Mucosa of stomach (tissue), 1 donor: ENCODE data around the gene RBM20.

ENCODE experiments used
- H3K27me3 ChIP-seq: one replicate; pipeline ENCODE4 v1.7.0; 2013; ENCODE audit warnings: mild to moderate bottlenecking, low read length; ENCODE audit not compliant: control insufficient read depth, insufficient read depth
- H3K36me3 ChIP-seq: one replicate; pipeline ENCODE4 v1.7.0; 2013; ENCODE audit warnings: low read length; ENCODE audit not compliant: control insufficient read depth, insufficient read depth
- H3K4me1 ChIP-seq: one replicate; pipeline ENCODE4 v1.7.0; 2013; ENCODE audit warnings: mild to moderate bottlenecking, low read length; ENCODE audit not compliant: control insufficient read depth, insufficient read depth
- H3K4me3 ChIP-seq: one replicate; pipeline ENCODE4 v1.7.0; 2013; ENCODE audit warnings: low read length
- H3K9ac ChIP-seq: one replicate; pipeline ENCODE4 v1.7.0; 2013; ENCODE audit warnings: mild to moderate bottlenecking, low read length, moderate library complexity
- H3K9me3 ChIP-seq: one replicate; pipeline ENCODE4 v1.7.0; 2013; ENCODE audit warnings: mild to moderate bottlenecking, low read length, moderate library complexity; ENCODE audit not compliant: control insufficient read depth
- donor health status: Pancreatic carcinoma.

The RBM20 gene

DNA sequence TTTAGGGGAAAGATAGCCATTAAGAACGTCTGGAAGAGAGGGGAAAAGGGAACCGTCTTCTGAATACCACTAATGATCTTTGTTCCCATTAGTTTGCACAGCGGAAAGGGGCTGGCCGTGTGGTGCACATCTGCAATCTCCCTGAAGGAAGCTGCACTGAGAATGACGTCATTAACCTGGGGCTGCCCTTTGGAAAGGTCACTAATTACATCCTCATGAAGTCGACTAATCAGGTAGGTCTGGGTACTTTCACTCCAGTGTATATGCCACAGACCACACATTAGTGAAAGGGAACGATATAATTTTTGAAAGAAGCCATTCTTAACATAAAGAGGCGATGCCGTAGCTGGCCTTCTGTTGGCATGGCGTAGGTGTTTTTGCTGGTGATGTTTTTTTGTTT is 153.3 kb downstream of the RBM20 start:
- no peaks in the 10 kb centered on the region for H3K36me3 ChIP-seq
- no peak overlapping the region for H3K9ac ChIP-seq
- H3K27me3 ChIP-seq = no peaks in the 10 kb centered on the region
- H3K4me1 ChIP-seq = peaks cover 4% of the 10 kb centered on the region
- no peak overlapping the region for H3K4me3 ChIP-seq
- H3K9me3 ChIP-seq = no peaks in the 10 kb centered on the region

DNA sequence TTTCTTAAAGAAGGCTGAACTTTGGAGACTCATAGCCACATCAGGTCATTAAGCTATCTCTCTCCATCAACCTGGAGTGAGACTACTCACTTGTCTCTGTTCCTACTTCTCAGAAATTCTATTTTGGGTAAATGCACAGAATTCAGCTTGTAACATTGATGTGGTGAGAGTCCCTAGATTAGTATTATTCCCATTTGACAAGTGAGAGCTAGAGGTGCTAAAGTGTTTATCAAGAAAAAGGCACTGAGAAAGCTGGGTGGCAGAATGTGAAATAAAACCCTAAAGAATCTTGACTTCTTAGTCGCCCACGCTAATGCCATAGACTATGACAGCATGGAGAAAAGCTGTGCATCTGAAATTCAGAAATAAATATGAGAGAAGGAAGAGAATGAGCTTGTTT is 154.2 kb downstream of the RBM20 start:
- H3K4me1 ChIP-seq = peaks cover 13% of the 10 kb centered on the region
- H3K36me3 ChIP-seq = no peaks in the 10 kb centered on the region
- no peak overlapping the region for H3K9ac ChIP-seq

DNA sequence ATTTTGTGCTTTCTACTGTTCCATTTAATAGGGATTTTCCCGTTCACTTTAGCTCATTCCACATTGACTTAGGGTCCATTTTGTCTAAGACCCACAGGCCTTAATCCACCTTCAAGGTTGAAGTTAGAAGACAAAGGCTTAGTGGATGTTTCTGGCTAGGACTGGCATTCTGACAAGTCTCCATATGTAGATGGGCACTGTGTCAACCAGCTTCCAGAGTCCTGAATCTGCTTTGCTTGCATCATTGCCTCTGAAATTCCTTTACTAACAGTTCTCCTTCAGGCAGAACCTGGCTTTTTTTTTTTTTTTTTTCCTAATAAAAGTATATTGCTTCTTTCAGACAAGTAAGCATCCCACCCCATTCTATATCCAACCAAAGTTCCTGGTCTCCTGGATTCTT is 158.0 kb downstream of the RBM20 start:
- Histone ChIP-seq H3K9ac (no peak overlapping the region), H3K9me3 (no peaks in the 10 kb centered on the region), H3K36me3 (no peaks in the 10 kb centered on the region), H3K4me1 (peaks cover 32% of the 10 kb centered on the region), H3K4me3 (no peak overlapping the region), H3K27me3 (no peaks in the 10 kb centered on the region)

More for the DNA sequence above, 154.2 kb downstream of the RBM20 start:
- Histone ChIP-seq H3K4me3 (no peak overlapping the region), H3K27me3 (no peaks in the 10 kb centered on the region), H3K9me3 (no peaks in the 10 kb centered on the region)

DNA sequence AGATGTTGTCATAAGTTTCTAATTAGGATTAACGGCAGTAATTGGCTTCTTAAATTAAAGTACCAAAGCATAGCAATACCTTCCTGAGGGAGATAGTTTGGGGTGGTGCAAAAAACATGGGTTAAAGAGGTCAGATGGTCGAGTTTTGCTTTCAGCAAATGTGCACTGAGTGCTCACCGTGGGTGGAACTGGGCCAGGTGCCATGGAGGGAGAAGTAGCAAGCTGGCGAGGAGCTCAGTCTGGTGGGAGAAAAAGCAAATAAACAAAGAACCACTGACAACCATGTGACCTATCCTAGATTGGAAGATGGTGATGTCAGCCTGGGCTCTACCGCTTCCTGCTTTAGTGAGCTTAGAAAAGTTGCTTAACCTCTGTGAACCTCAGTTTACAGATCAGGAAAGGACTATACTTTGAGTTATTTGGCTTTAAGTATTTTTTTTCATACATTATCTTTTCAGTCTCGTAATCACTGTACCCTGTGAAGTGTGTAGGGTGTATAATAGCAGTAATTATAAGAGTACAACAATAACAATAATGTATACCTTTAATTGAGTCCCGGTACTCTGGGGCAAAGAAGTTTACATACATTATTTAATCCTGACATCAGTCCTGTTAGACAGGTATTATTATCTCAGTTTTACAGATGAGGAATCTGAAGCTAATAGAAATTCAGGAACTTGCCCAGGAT is 158.6 kb downstream of the RBM20 start:
- H3K4me1 ChIP-seq = peaks cover 38% of the 10 kb centered on the region
- H3K9ac ChIP-seq = no peak overlapping the region
- no peaks in the 10 kb centered on the region for H3K36me3 ChIP-seq
- H3K9me3 ChIP-seq = no peaks in the 10 kb centered on the region
- H3K27me3 ChIP-seq = no peaks in the 10 kb centered on the region
- no peak overlapping the region for H3K4me3 ChIP-seq

DNA sequence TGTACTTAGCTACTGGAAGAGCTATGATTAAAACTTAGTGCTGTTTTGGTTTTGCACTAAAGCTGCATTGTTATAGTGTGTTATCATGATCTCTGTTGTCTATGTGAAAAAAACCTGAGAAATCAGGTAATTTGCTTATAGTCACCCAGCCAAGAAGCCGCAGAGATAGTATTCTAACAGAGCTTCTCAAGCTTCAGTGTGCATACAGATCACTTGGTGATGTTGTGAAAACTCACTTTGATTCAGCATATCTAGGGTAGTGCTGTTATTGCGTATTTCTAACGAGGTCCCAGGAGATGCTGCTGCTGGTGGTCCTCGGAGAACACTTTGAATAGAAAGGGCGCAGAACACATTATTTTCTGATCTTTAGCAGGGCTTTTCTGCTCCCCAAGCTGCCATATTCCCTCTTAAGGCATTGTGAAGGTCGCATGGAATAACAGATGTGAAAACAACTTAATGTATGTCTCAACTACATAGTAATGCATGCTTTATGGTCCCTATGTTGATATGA is 159.2 kb downstream of the RBM20 start:
- H3K4me1 ChIP-seq = peaks cover 44% of the 10 kb centered on the region
- no peaks in the 10 kb centered on the region for H3K27me3 ChIP-seq
- H3K36me3 ChIP-seq = no peaks in the 10 kb centered on the region
- no peak overlapping the region for H3K9ac ChIP-seq
- H3K9me3 ChIP-seq = no peaks in the 10 kb centered on the region
- no peak overlapping the region for H3K4me3 ChIP-seq

DNA sequence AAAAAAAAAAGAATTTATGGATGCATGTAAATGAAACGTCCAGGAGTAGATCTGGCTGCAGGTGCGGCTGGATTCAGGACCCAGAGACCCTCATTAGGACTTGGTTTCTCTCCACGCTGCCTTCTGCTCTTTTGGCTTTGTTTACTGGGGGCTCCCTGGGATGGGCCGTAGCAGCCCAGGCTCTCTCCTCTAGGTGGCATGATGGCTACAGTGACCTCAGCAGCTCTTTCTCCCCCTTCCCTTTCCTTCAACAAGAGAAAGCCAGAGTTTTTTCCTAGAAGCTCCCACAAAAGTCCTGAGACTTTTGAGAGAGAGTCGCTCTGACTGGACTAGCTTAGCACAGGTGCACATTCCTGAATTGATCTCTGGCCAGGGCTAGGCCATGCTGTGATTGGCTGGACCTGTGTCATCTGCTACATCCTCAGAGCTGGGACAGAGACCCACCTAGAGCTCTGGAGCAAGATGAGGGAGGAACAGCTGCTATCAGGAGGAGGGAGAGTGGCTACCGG is 159.7 kb downstream of the RBM20 start:
- no peak overlapping the region for H3K4me3 ChIP-seq
- peaks cover 50% of the 10 kb centered on the region for H3K4me1 ChIP-seq
- peak overlapping the region; percentile 36 for H3K9ac ChIP-seq
- no peaks in the 10 kb centered on the region for H3K27me3 ChIP-seq
- H3K9me3 ChIP-seq = no peaks in the 10 kb centered on the region
- H3K36me3 ChIP-seq = no peaks in the 10 kb centered on the region

DNA sequence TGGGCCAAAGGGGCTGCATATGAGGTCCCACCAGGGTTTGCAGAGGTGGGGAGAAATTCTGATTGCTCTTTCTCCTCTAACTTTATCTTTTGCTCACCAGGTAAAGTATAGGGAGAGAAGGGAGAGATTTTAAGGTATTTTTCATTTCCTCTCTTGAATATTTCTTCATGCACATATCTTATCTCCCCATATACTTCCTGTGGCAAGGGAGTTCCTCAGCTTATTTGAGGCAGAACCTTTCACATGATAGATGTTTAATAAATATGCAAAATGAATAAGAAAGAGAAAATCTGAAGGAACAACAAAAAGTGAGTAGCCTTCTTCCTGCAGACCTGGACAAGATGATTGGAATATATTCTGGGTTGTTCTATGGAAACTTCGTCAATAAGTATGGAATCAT is 160.2 kb downstream of the RBM20 start:
- Histone ChIP-seq H3K27me3 (no peaks in the 10 kb centered on the region), H3K36me3 (no peaks in the 10 kb centered on the region), H3K4me3 (no peak overlapping the region), H3K9me3 (no peaks in the 10 kb centered on the region), H3K9ac (peak overlapping the region; percentile 36), H3K4me1 (peaks cover 51% of the 10 kb centered on the region)

DNA sequence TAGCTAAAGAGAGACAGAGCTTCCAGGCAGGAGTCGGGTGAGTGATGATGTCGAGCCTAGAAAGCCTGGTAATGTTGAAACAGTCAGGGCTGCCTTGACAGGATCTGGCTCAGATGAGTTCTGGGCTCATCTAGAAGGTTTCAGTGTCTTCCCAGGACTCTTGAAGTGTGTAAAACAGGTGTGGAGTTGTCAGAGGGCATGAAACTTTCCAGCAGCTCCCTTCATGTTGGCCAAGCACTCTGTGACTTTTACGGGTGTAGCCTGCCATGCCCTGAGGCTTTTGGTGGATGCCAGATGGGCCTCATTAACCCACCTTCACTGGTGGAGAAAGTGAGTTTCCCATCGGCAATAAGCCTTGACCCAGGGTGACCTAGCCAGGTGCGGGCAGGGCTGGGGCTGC is 161.2 kb downstream of the RBM20 start:
- no peaks in the 10 kb centered on the region for H3K9me3 ChIP-seq
- no peak overlapping the region for H3K4me3 ChIP-seq
- H3K27me3 ChIP-seq = no peaks in the 10 kb centered on the region
- H3K36me3 ChIP-seq = no peaks in the 10 kb centered on the region
- no peak overlapping the region for H3K9ac ChIP-seq
- peaks cover 51% of the 10 kb centered on the region for H3K4me1 ChIP-seq

DNA sequence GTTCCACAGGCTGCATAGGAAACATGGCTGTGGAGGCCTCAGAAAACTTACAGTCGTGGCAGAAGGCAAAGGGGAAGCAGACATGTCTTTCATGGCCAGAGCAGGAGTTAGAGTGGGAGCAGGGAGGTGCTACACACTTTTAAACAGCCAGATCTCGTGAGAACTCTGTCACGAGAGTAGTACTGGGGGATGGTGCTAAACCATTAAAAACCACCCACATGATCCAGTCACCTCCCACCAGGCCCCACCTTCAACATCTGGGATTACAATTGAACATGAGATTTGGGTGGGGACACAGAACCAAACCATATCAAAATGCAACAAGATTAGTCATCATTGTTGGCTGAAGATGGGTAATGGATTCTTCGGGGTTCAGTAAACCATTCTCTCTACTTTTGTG is 162.2 kb downstream of the RBM20 start:
- peaks cover 51% of the 10 kb centered on the region for H3K4me1 ChIP-seq
- no peak overlapping the region for H3K4me3 ChIP-seq
- H3K36me3 ChIP-seq = no peaks in the 10 kb centered on the region
- H3K9ac ChIP-seq = no peak overlapping the region
- H3K9me3 ChIP-seq = no peaks in the 10 kb centered on the region
- no peaks in the 10 kb centered on the region for H3K27me3 ChIP-seq

DNA sequence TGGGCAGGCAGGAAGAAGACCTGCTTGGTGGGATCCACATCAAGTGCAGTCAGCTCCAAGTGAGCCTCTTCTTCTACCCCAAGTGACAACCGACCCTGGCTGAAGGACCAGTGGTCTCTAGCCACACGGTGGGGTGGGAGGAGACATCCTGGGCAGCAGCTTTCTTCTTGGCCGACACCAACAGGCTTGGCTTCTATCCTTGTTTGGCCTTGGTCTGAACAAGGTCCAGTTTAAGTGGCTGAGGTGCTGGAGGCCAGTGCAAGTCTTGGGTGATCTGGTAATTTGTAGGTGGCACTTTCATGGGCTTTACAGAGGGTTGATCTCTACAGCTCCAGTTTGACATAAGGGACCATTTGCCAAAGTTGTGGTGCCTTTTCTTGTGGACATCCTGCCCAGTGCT is 164.0 kb downstream of the RBM20 start:
- no peak overlapping the region for H3K9ac ChIP-seq
- no peaks in the 10 kb centered on the region for H3K27me3 ChIP-seq
- no peaks in the 10 kb centered on the region for H3K36me3 ChIP-seq
- no peak overlapping the region for H3K4me3 ChIP-seq
- peaks cover 40% of the 10 kb centered on the region for H3K4me1 ChIP-seq
- no peaks in the 10 kb centered on the region for H3K9me3 ChIP-seq

DNA sequence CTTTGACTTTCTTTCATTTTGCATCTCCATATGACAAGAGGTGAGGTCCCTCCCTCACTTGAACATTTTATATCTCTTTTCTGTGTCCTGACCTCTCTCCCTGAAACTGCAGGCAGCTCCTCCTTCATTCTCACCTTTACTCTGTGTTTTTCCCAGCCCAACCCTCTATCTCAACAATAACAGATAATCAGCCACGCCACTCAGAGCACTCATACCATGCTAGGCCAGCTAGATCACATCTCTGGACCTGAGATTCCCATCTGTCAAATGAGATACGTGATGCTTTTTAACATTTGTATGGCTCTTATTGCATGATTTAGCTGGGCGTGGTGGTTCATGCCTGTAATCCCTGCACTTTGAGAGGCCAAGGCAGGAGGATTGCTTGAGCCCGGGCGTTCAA is 164.5 kb downstream of the RBM20 start:
- H3K9ac ChIP-seq = no peak overlapping the region
- H3K4me1 ChIP-seq = peaks cover 36% of the 10 kb centered on the region
- H3K4me3 ChIP-seq = no peak overlapping the region
- H3K27me3 ChIP-seq = no peaks in the 10 kb centered on the region
- H3K36me3 ChIP-seq = no peaks in the 10 kb centered on the region
- H3K9me3 ChIP-seq = no peaks in the 10 kb centered on the region

DNA sequence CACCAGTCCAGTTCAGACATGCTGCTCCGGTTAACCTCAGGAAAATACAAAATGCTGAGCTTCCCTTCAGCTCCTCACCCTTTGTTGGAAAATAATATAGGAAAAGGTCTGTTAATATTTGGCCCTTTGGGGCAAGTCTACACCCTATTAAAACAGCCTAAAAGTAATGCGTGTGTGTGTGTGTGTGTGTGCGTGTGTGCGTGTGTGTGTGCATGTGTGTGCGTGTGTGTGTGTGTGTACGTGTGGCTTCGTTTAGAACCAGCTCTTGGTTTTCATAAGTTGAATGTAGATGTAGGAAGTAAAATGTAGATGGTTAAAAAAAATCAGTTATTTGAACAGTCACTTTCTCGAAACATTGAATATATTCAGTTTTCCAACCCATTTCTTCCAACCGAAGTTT is 166.5 kb downstream of the RBM20 start:
- Histone ChIP-seq H3K4me3 (no peak overlapping the region), H3K4me1 (peaks cover 24% of the 10 kb centered on the region), H3K9me3 (no peaks in the 10 kb centered on the region), H3K36me3 (no peaks in the 10 kb centered on the region), H3K9ac (no peak overlapping the region), H3K27me3 (no peaks in the 10 kb centered on the region)
